HG03432 (cell line): ENCODE results near the gene AGK.
"Not testable (repeated sequence)": the region's sequence is repeated elsewhere in the genome, so short reads cannot be mapped to it uniquely, and the experiment has no call there.

Source experiments
- ATAC-seq: cut with Tn5 transposase; IDR thresholded peaks from one replicate; pipeline ENCODE4 v1.9.1; 2021; ENCODE audit warnings: mild to moderate bottlenecking, moderate library complexity; ENCODE audit not compliant: unreplicated experiment

The AGK gene

DNA sequence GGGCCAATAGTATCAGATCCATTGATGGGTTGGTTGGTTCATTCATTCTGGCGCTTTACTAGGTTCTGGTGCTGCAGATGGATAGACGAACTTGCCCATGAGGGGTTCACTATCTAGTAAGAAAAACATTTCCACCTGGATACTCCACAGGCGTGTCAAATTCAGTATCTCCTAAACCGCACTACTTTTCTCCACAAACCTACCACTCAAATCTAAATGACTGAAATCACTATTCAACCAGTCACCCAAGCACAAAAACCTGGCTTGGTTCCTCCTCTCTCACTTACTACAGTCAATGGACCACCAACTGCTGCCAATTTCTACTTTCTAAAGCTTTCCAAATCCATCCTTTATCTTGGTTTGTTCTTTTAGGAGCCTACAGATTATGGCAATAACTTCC lies 572 bp downstream of the AGK start:
- no peak for ATAC-seq

DNA sequence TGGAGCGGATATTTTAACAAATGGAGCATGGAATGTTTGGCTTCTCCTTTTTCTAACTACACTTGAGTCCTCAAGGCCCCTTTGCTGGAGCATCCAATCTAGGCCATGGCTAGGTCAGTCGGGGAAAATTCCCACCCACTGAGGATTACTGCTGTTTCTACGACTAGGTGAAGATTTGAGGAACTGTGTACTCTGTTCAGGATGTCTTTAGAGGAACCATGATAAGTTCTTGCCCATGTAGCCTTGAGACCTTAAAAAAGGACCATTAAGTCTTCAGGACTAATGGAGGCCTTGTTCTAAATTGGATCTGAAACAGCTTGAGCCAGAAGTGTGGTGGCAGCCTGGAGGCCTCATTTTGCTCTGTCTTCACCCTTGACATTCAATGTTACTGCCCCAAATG lies 6.2 kb downstream of the AGK start:
- ATAC-seq: no peak

GRCh38 chr7:141557831-141558531 lies 6.8 kb downstream of the AGK start:
- ATAC-seq: not testable (repeated sequence)

GRCh38 chr7:141558544-141559183 lies 7.5 kb downstream of the AGK start:
- ATAC-seq: peak; percentile 85

DNA sequence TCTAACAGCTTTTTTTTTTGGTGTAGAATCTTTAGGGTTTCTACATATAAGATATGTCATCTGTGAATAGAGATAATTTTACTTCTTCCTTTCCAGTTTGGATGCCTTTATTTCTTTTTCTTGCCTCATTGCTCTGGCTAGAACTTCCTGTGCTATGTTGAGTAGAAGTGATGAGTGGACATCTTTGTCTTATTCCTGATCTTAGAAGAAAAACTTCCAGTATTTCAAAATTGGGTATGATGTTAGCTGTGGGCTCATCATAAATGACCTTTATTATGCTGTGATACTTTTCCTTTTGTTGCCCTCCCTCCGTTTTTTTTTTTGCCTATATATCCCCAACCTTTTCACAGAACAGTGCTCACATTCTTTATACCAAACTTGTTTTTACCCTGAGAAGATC lies 8.8 kb downstream of the AGK start:
- no peak for ATAC-seq

- no peak for ATAC-seq
Measured at GRCh38 chr7:141562036-141562435, 10.8 kb downstream of the AGK start.

DNA sequence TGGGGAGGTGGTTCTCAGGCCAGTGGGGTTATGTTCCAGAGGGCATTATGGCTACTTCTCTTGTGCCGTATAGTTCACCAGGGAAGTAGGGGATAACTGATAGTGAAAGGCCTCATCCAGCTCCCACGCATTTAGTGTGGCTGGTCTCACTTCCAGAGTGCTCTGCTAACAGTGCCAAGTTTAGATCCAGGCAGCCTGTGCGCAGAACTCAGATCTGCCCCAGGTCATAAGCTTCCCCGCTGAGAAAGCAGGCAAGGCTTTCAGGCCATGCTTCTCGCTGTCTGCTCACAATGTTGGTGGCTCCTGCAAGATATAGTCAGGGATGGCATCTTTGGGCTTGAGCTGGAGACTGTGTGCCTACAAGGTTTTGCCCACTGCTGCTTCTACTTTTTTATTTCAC lies 11.3 kb downstream of the AGK start:
- no peak for ATAC-seq

DNA sequence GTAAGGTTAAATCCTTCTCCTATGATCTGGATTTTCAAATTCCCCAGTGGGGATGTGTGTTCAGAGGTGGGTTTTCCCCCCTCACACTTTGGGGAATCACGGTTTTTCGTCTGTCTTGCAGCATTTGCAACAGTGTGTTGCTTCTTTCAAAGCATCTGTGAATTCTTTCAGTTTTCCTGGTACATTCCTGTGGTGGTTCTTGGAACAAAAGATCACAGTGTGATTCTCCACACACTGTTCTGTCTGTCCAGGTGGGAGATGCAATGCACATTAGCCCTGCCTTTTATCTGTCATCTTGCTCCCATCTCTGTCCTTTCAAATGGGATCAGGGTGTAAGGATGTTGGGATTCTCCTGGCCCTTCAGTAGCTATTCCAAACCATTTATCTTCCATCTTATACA lies 11.8 kb downstream of the AGK start:
- ATAC-seq: no peak

DNA sequence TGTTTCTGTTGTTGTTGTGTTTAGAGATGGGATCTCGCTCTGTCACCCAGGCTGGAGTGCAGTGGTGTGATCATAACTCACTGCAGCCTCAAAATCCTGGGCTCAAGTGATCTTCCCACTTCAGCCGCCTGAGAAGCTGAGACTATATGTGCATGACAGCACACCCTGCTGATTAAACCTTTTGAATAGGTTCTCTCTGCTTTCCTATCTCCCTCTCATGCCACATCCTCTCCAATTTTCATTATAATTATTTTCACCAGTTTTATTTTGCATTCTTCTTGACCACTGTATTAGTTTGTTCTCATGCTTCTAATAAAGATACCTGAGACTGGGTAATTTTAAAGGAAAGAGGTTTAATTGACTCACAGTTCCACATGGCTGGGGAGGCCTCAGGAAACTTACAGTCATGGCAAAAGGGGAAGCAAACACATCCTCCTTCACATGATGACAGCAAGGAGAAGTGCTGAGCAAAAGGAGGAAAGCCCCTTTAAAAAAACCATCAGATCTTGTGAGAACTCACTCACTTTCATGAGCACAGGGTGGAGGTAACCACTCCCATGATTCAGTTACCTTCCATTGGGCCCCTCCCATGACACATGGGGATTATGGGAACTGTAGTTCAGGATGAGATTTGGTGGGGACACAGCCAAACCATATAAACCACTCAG lies 12.9 kb downstream of the AGK start:
- ATAC-seq: peak; percentile 63

GRCh38 chr7:141567432-141567831 lies 16.2 kb downstream of the AGK start:
- no peak for ATAC-seq

DNA sequence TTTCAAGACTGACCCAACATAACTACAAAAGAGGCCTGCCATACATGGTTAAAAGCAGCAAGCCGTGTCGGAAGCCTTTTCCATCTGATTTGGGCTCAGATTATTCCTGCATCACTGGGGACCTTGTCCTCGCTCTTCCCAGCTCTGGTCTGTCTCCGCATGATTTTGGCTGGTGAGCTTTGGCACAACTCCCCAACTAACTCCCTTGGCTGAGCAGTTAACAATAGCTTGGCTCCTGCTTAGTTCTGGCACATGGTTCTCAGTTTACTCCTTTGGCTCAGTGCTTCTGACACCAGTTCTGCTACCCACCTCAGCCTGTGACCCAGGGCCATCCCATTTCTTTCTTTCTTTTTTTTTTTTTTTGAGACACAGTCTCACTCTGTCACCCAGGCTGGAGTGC lies 17.0 kb downstream of the AGK start:
- ATAC-seq: no peak

GRCh38 chr7:141571059-141571458 lies 19.8 kb downstream of the AGK start:
- ATAC-seq: no peak

GRCh38 chr7:141572175-141572574 lies 21.0 kb downstream of the AGK start:
- ATAC-seq: no peak

GRCh38 chr7:141573511-141573910 lies 22.3 kb downstream of the AGK start:
- ATAC-seq: no peak

DNA sequence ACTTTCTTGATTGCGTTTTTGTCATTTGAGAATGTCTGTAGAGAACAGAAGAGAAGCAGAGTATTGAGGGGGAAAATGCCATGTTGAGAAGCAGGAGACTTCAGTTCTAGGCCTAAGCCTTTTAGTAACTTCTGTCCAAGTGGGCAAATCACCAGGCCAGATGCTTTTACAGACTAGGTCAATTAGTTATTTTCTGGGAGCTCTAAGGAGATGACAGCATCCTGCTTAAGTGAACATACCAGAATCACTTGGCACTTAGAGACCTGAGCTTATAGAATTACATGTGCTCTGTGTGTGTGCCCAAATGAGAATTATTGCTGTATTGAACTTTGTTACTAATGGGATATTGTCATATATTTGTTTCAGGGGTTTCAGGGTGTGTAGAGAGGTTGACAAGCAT lies 24.0 kb downstream of the AGK start:
- no peak for ATAC-seq

- ATAC-seq: no peak
Measured at GRCh38 chr7:141575654-141576448, 24.6 kb downstream of the AGK start.

GRCh38 chr7:141577043-141577839 lies 26.0 kb downstream of the AGK start:
- ATAC-seq: no peak

DNA sequence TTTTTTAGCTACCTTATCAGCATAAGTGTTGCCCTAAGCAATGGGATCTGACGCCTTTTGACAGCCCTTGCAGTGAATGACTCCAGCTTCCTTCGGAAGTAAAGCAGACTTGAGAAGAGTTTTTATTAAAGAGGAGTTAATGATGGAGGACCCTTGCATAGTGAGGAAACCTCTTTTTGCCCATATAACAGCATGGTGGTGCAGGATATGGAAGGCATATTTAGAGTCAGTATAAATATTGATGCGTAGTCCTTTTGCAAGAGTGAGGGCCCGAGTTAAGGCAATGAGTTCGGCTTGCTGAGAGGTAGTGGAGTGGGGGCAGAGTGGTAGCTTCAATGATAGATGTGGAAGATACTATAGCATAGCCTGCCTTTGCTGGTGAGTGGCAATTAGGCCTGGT lies 28.7 kb downstream of the AGK start:
- not testable (repeated sequence) for ATAC-seq

DNA sequence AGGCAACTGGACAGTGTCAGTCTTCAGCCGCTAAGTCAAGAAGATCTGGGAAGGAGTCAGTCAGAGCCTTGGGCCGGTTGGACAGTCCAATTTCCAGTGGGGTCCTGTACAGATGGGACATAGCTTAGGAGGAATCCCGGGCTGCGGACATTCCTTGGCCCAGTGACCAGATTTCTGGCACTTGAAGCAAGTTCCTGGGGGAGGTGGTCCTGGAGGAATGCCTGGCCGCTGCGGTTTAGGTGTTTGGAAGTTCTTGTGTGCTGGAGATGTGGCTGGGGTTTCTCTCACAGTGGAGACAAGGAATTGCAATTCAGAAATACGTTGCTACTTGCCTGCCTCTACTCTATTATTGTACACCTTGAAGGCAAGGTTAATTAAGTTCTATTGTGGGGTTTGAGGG lies 30.9 kb downstream of the AGK start:
- ATAC-seq: not testable (repeated sequence)

- no peak for ATAC-seq
Measured at GRCh38 chr7:141584935-141585334, 33.7 kb downstream of the AGK start.
